ENCODE results near the gene HES3.

HES3 gene

GRCh38 chr1:6243993-6244392 lies at the start of gene HES3:
HES3 (plus strand) TSS chr1:6244179; CDS start chr1:6244366, 187 bp downstream.
- CTCF ChIA-PET: interaction anchor here (0.6 to 1.1 kb wide), 6 partner anchors 44 to 601 kb away, joined by 3 to 9 read pairs (median 4); partner anchors contain the start of gene RPL22
- POLR2A ChIA-PET (ENCODE audit: low non-redundant PET): no interaction called here
- no peak for TF ChIP-seq CTCF (conservative IDR thresholded peaks at IDR 0.05; ENCODE audit: low read depth)
- no peak within 1 kb of the TSS for H3K27ac ChIP-seq
- DNase-seq (ENCODE audit: low spot score): no peak

- no peak overlapping the region for H3K27ac ChIP-seq
- POLR2A ChIA-PET (ENCODE audit: low non-redundant PET): interaction anchor here (1.3 kb wide), 1 partner anchor 10 kb away, joined by 5 read pairs; no protein-coding TSS in a partner anchor
- CTCF ChIA-PET: interaction anchor here (0.6 to 1.2 kb wide), 3 partner anchors 33 to 206 kb away, joined by 3 to 9 read pairs (median 4); no protein-coding TSS in a partner anchor
- TF ChIP-seq CTCF (conservative IDR thresholded peaks at IDR 0.05; ENCODE audit: low read depth): no peak
- DNase-seq (ENCODE audit: low spot score): no peak
Measured at GRCh38 chr1:6197746-6198427, 46.1 kb upstream of the HES3 start.

GRCh38 chr1:6198646-6199297 lies 45.2 kb upstream of the HES3 start:
- no peak for DNase-seq (ENCODE audit: low spot score)
- ChIA-PET CTCF (interaction anchor here (0.6 to 1.6 kb wide), 3 partner anchors 32 to 90 kb away, joined by 3 to 9 read pairs (median 4); no protein-coding TSS in a partner anchor), POLR2A (ENCODE audit: low non-redundant PET) (interaction anchor here (1.3 kb wide), 1 partner anchor 11 kb away, joined by 5 read pairs; no protein-coding TSS in a partner anchor)
- peak overlapping the region; percentile 83 for H3K27ac ChIP-seq
- no peak for TF ChIP-seq CTCF (conservative IDR thresholded peaks at IDR 0.05; ENCODE audit: low read depth)

GRCh38 chr1:6199298-6200187 lies 44.4 kb upstream of the HES3 start, which contains the start of gene RPL22:
RPL22 (minus strand) TSS chr1:6199595; CDS start chr1:6199573, 22 bp downstream.
- DNase-seq (ENCODE audit: low spot score): peak; percentile 94
- POLR2A ChIA-PET (ENCODE audit: low non-redundant PET): interaction anchor here (1.3 kb wide), 1 partner anchor 12 kb away, joined by 5 read pairs; no protein-coding TSS in a partner anchor
- peak within 1 kb of the TSS; percentile 83 for H3K27ac ChIP-seq
- CTCF ChIA-PET: interaction anchor here (0.6 to 1.6 kb wide), 3 partner anchors 45 to 291 kb away, joined by 3 to 9 read pairs (median 8); no protein-coding TSS in a partner anchor
- no peak for TF ChIP-seq CTCF (conservative IDR thresholded peaks at IDR 0.05; ENCODE audit: low read depth)

- CTCF ChIA-PET: interaction anchor here (0.6 to 1.6 kb wide), 3 partner anchors 42 to 290 kb away, joined by 3 to 8 read pairs (median 4); no protein-coding TSS in a partner anchor
- no peak for DNase-seq (ENCODE audit: low spot score)
- POLR2A ChIA-PET (ENCODE audit: low non-redundant PET): no interaction called here
- peak overlapping the region; percentile 83 for H3K27ac ChIP-seq
- TF ChIP-seq CTCF (conservative IDR thresholded peaks at IDR 0.05; ENCODE audit: low read depth): no peak
Measured at GRCh38 chr1:6200188-6200809, 43.7 kb upstream of the HES3 start.
